GM23248 (cell line): ENCODE data around the gene ACTN2. TPM values are rescaled to one million over a fixed set of nuclear protein-coding genes. Genes with fewer than 3 reads are reported as not detected.

Experiments used
- DNase-seq: peaks from one replicate; pipeline ENCODE4 v3.0.0-alpha.2; 2015
- H2AFZ ChIP-seq: fragments of 200-600 bp; sonication (generic); 2 replicates; pipeline ENCODE4 v1.6.1; 2016; ENCODE audit warnings: antibody characterized with exemption
- H3F3A ChIP-seq: fragments of 200-600 bp; sonication (generic); 2 replicates; pipeline ENCODE4 v1.6.1; 2016; ENCODE audit warnings: mild to moderate bottlenecking, antibody characterized with exemption, mixed run types; ENCODE audit not compliant: insufficient read depth
- H3K27ac ChIP-seq: fragments of 200-600 bp; sonication (generic); 2 replicates; pipeline ENCODE4 v1.5.1; 2016; ENCODE audit warnings: mild to moderate bottlenecking
- H3K27me3 ChIP-seq: fragments of 200-600 bp; sonication (generic); replicated peaks from 2 replicates; pipeline ENCODE4 v1.6.1; 2016; ENCODE audit warnings: mild to moderate bottlenecking; ENCODE audit not compliant: insufficient read depth
- H3K36me3 ChIP-seq: fragments of 200-600 bp; sonication (generic); 2 replicates; pipeline ENCODE4 v1.6.1; 2016; ENCODE audit warnings: low read depth, mild to moderate bottlenecking
- H3K4me1 ChIP-seq: fragments of 200-600 bp; sonication (generic); 2 replicates; pipeline ENCODE4 v1.6.1; 2016; ENCODE audit warnings: mild to moderate bottlenecking; ENCODE audit not compliant: insufficient read depth
- H3K4me2 ChIP-seq: fragments of 200-600 bp; sonication (generic); one replicate; pipeline ENCODE4 v1.6.1; 2016; ENCODE audit warnings: mild to moderate bottlenecking; ENCODE audit not compliant: unreplicated experiment
- H3K4me3 ChIP-seq: fragments of 200-600 bp; sonication (generic); 2 replicates; pipeline ENCODE4 v1.5.1; 2016; ENCODE audit warnings: mild to moderate bottlenecking
- H3K79me2 ChIP-seq: fragments of 200-600 bp; sonication (generic); 2 replicates; pipeline ENCODE4 v1.6.1; 2016; ENCODE audit warnings: mild to moderate bottlenecking; ENCODE audit not compliant: insufficient read depth
- H3K9ac ChIP-seq: fragments of 200-600 bp; sonication (generic); 2 replicates; pipeline ENCODE4 v1.6.1; 2016; ENCODE audit warnings: mild to moderate bottlenecking
- H3K9me2 ChIP-seq: fragments of 200-600 bp; sonication (generic); 2 replicates; pipeline ENCODE4 v1.6.1; 2016; ENCODE audit warnings: mixed run types, mild to moderate bottlenecking, moderate library complexity; ENCODE audit not compliant: insufficient read depth
- H3K9me3 ChIP-seq: fragments of 200-600 bp; sonication (generic); one replicate; pipeline ENCODE4 v1.6.1; 2017; ENCODE audit warnings: low read depth
- H4K20me1 ChIP-seq: fragments of 200-600 bp; sonication (generic); 2 replicates; pipeline ENCODE4 v1.6.0; 2016; ENCODE audit not compliant: insufficient read depth
- EZH2 ChIP-seq: fragments of 200-600 bp; sonication (generic); IDR thresholded peaks from 2 replicates; pipeline ENCODE4 v1.6.1; 2018; ENCODE audit warnings: antibody characterized with exemption, mild to moderate bottlenecking; ENCODE audit not compliant: insufficient read depth, poor library complexity, severe bottlenecking
- EZH2phosphoT487 ChIP-seq: fragments of 200-600 bp; sonication (generic); IDR thresholded peaks from 2 replicates; pipeline ENCODE4 v1.6.1; 2018; ENCODE audit warnings: antibody characterized with exemption, moderate library complexity, mild to moderate bottlenecking, low read depth; ENCODE audit not compliant: insufficient read depth
- WGBS, 2 experiments: methylation state at CpG; one replicate each; pipeline ENCODE4 v1.1.6; 2015 to 2017; ENCODE audit warnings: low lambda C conversion rate in 2 of 2, low coverage in 1 of 2; ENCODE audit errors: missing lambda C conversion rate in 2 of 2; 5-methylcytosine and 5-hydroxymethylcytosine counted together
- in situ Hi-C: fragments of 300-500 bp; cut with MboI; formaldehyde crosslinking; loops from 2 replicates; pipeline ENCODE4 v1.15.0; 2020
- polyA plus RNA-seq: library from polyadenylated mRNA; unstranded; fragments of >200 nt; fragmentation: Nextera tagmentation; extraction: Ambion mirVana; gene quantifications from 2 replicates; pipeline ENCODE4 v1.2.1, GENCODE V29; 2016
- total RNA-seq: library from RNA; depleted of rRNA; stranded (reverse); fragments of >200 nt; shearing (Covaris generic); gene quantifications from 2 replicates; pipeline ENCODE4 v1.2.3, GENCODE V29; 2014

ACTN2 gene
- total and polyA plus RNA-seq, 2 experiments from 2014 or later: not detected

- in situ Hi-C loops: loop anchor here (25.0 kb wide), 1 partner anchor 834 kb away; no protein-coding TSS in a partner anchor
- Histone ChIP-seq H3K79me2 (no peaks in the 10 kb centered on the region), H3K9me2 (no peaks in the 10 kb centered on the region), H3K27me3 (no peaks in the 10 kb centered on the region), H3K36me3 (no peaks in the 10 kb centered on the region), H3K9ac (no peak overlapping the region), H3F3A (no peaks in the 10 kb centered on the region), H4K20me1 (no peaks in the 10 kb centered on the region), H3K9me3 (no peaks in the 10 kb centered on the region), H3K4me3 (no peak overlapping the region), H3K27ac (no peak overlapping the region), H3K4me2 (no peak overlapping the region), H2AFZ (no peak overlapping the region), H3K4me1 (no peaks in the 10 kb centered on the region)
- no peak for TF ChIP-seq EZH2phosphoT487
- DNase-seq: no peak
- 56 to 57% methylated on average over 4 of the region's 4 CpGs for WGBS, 2 experiments
These were observed 42.5 kb downstream of the ACTN2 start for GRCh38 chr1:236728752-236729151.

DNA sequence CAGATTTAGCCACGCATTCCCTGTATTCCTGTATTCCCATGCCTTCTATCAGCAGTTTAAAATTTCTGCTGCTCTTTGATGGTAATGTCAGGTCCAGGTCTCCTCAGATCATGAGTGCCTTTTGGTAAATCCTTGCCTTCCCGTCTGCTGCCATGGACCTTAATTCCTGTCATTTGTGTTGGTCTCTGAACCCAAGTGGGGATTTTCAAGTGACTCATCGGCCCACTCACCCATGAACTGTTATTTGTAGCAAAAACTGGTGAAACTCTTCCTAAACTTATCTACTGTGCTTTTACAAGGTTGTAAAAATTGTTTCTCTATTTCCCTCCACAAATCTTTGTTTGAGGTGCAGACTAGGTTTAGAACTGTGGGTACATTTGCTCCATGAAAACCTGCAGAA is 47.4 kb downstream of the ACTN2 start:
- in situ Hi-C loops: loop anchor here (25.0 kb wide), 1 partner anchor 829 kb away; no protein-coding TSS in a partner anchor
- no peak for DNase-seq
- Histone ChIP-seq H3F3A (no peaks in the 10 kb centered on the region), H3K4me1 (no peaks in the 10 kb centered on the region), H3K27me3 (no peaks in the 10 kb centered on the region; the same call in 1 of the 2 replicates), H3K9me3 (no peaks in the 10 kb centered on the region), H4K20me1 (no peaks in the 10 kb centered on the region), H3K4me2 (no peak overlapping the region), H3K79me2 (no peaks in the 10 kb centered on the region), H3K4me3 (no peak overlapping the region), H3K9me2 (no peaks in the 10 kb centered on the region), H3K27ac (no peak overlapping the region), H3K36me3 (no peaks in the 10 kb centered on the region), H2AFZ (no peak overlapping the region), H3K9ac (no peak overlapping the region)
- no peak for TF ChIP-seq EZH2
- TF ChIP-seq EZH2phosphoT487: no peak
- 55 to 66% methylated on average over 3 of the region's 3 CpGs for WGBS, 2 experiments

DNA sequence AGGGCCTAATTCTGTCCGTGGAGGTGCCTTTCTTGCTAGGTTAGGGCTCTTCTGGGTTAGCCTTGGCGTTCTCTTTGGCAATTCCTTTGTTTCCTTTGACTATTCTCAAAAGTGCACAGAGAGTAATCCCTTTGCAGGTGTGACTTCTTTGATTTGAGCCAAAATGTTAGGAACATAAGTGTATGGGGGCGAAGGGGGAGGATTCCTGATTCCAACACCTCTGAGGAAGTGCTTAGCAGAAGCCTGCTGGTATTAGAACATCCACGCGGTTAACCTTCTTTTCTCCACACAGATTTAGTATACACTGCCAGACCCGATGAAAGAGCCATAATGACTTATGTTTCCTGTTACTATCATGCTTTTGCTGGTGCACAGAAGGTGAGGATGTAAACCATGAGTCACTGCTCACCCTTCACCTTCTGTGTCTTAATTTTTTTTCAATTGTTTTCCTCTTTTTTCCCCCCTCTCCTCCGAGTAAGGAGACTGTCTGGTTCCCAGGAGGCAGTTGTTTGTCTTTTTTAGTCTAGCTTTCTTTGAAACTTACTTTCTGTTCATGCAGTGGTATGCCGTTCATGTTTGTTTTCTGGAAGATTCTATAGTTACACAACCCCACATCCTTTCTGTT is 48.0 kb downstream of the ACTN2 start:
- TF ChIP-seq EZH2phosphoT487 (no peak), EZH2 (no peak)
- Histone ChIP-seq H2AFZ (no peak overlapping the region), H3K4me2 (no peak overlapping the region), H3F3A (no peaks in the 10 kb centered on the region), H3K4me3 (no peak overlapping the region), H3K9me3 (no peaks in the 10 kb centered on the region), H3K4me1 (no peaks in the 10 kb centered on the region), H3K36me3 (no peaks in the 10 kb centered on the region), H3K27me3 (no peaks in the 10 kb centered on the region; the same call in 1 of the 2 replicates), H3K79me2 (no peaks in the 10 kb centered on the region), H4K20me1 (no peaks in the 10 kb centered on the region), H3K9me2 (no peaks in the 10 kb centered on the region), H3K27ac (no peak overlapping the region), H3K9ac (no peak overlapping the region)
- 47 to 50% methylated on average over 8 of the region's 8 CpGs for WGBS, 2 experiments
- DNase-seq: no peak
- in situ Hi-C loops: loop anchor here (25.0 kb wide), 1 partner anchor 828 kb away; no protein-coding TSS in a partner anchor

DNA sequence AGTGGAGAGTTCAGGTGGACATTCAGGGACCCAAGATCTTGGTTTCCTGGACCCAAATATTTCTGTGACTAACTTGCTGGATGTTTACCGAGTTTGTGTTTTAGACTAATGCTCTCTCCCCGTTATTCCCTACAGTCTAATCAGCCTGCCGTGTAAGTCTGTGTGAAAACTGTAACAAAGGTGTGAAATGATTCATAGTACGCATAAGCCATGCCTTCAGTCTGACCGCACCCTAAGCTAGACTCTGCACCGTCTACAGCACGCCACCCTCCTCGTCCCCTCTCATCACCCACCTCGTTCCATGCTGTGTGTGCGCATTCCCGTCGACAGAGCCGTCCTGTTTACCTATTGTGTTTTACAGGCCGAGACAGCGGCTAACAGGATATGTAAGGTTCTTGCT is 50.5 kb downstream of the ACTN2 start:
- H3K36me3 ChIP-seq: no peaks in the 10 kb centered on the region

More for the DNA sequence above, 50.5 kb downstream of the ACTN2 start:
- Histone ChIP-seq H3K9me2 (no peaks in the 10 kb centered on the region), H3K4me1 (no peaks in the 10 kb centered on the region), H3K79me2 (no peaks in the 10 kb centered on the region), H3K4me3 (no peak overlapping the region), H3K27ac (no peak overlapping the region), H2AFZ (no peak overlapping the region), H3F3A (no peaks in the 10 kb centered on the region), H3K9ac (no peak overlapping the region), H3K4me2 (no peak overlapping the region), H3K9me3 (no peaks in the 10 kb centered on the region), H4K20me1 (no peaks in the 10 kb centered on the region), H3K27me3 (no peaks in the 10 kb centered on the region; the same call in 1 of the 2 replicates)
- TF ChIP-seq EZH2phosphoT487: no peak
- TF ChIP-seq EZH2: no peak
- DNase-seq: no peak
- 72 to 73% methylated on average over 15 of the region's 15 CpGs for WGBS, 2 experiments
- in situ Hi-C loops: loop anchor here (25.0 kb wide), 1 partner anchor 826 kb away; no protein-coding TSS in a partner anchor
